ENCODE results near the gene PITPNC1. TPM values are rescaled to one million over a fixed set of nuclear protein-coding genes. Genes with fewer than 3 reads are reported as not detected.
"Not testable (repeated sequence)": the region's sequence is repeated elsewhere in the genome, so short reads cannot be mapped to it uniquely, and the experiment has no call there.

PITPNC1 gene
- total RNA-seq, 6 donors from 2014 or later = 8.5 to 23.3 (median 13.7) TPM

DNA sequence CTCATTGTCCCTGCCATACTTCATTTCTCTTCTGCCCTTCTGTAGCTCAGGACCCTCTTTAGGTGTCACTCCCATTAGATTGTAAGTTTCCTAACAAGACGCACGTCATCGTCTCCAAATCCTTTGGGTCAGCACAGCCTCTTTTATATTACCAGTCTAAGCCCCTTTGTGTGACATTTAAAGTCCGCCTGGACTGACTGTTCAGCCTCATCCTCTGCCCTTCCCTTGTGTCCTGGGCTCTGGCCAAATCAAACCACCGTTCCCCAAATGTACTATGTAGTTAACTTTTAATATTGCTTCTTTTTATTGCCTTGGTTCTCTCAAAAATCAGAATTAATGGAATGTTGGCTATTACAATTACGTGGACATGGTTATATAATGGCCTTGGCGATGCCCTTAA, 38.2 kb downstream of the PITPNC1 start:
- ATAC-seq (ENCODE audit: low FRiP score in 2 of 2) (no peak), DNase-seq (no peak)
- TF ChIP-seq, protein P1, sequence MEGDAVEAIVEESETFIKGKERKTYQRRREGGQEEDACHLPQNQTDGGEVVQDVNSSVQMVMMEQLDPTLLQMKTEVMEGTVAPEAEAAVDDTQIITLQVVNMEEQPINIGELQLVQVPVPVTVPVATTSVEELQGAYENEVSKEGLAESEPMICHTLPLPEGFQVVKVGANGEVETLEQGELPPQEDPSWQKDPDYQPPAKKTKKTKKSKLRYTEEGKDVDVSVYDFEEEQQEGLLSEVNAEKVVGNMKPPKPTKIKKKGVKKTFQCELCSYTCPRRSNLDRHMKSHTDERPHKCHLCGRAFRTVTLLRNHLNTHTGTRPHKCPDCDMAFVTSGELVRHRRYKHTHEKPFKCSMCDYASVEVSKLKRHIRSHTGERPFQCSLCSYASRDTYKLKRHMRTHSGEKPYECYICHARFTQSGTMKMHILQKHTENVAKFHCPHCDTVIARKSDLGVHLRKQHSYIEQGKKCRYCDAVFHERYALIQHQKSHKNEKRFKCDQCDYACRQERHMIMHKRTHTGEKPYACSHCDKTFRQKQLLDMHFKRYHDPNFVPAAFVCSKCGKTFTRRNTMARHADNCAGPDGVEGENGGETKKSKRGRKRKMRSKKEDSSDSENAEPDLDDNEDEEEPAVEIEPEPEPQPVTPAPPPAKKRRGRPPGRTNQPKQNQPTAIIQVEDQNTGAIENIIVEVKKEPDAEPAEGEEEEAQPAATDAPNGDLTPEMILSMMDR (IDR thresholded peaks at IDR 0.05) = no peak
- TF ChIP-seq POLR2AphosphoS5 (IDR thresholded peaks at IDR 0.05) = no peak
- TF ChIP-seq EP300 (IDR thresholded peaks at IDR 0.05) = no peak
- TF ChIP-seq POLR2A (IDR thresholded peaks at IDR 0.05) = no peak
- 95% methylated on average over 7 of the region's 7 CpGs for WGBS, 2 donors
- no peak overlapping the region for H3K27ac ChIP-seq
- no peaks in the 10 kb centered on the region for H3K9me3 ChIP-seq
- H3K27me3 ChIP-seq = no peaks in the 10 kb centered on the region
- H3K4me1 ChIP-seq = peaks cover 7 to 16% (median 9%) of the 10 kb centered on the region in 4 donors
- no peaks in the 10 kb centered on the region for H3K36me3 ChIP-seq
- H3K4me3 ChIP-seq = no peak overlapping the region

DNA sequence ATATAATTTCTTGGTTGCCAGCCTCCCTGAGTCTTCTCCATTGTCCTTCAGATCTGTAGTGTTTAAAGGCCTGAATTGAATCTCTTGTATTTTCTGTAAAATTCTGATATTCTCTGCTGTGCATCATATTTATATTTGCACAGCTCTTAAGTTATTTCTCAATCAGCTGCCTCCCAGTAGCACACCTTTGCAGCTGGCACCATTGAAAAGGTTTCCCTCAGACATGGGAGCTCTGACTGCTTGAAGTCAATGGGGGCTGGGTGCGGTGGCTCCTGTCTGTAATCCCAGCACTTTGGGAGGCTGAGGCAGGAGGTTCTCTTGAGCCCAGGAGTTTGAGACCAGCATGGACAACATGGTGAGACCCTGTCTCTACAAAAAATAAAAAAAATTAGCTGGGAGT, 40.4 kb downstream of the PITPNC1 start:
- DNase-seq = no peak
- no peaks in the 10 kb centered on the region for H3K9me3 ChIP-seq
- H3K4me3 ChIP-seq = no peak overlapping the region
- peaks cover 14 to 23% (median 20%) of the 10 kb centered on the region in 4 donors for H3K4me1 ChIP-seq
- ATAC-seq (ENCODE audit: low FRiP score in 2 of 2) = no peak
- WGBS, 2 donors = 82 to 100% methylated on average over 1 of the region's 1 CpG
- H3K27ac ChIP-seq = no peak overlapping the region
- TF ChIP-seq EP300 (IDR thresholded peaks at IDR 0.05) (no peak), POLR2A (IDR thresholded peaks at IDR 0.05) (no peak), POLR2AphosphoS5 (IDR thresholded peaks at IDR 0.05) (no peak)
- TF ChIP-seq, protein P1 (IDR thresholded peaks at IDR 0.05) = no peak
- no peaks in the 10 kb centered on the region for H3K27me3 ChIP-seq
- H3K36me3 ChIP-seq = no peaks in the 10 kb centered on the region

DNA sequence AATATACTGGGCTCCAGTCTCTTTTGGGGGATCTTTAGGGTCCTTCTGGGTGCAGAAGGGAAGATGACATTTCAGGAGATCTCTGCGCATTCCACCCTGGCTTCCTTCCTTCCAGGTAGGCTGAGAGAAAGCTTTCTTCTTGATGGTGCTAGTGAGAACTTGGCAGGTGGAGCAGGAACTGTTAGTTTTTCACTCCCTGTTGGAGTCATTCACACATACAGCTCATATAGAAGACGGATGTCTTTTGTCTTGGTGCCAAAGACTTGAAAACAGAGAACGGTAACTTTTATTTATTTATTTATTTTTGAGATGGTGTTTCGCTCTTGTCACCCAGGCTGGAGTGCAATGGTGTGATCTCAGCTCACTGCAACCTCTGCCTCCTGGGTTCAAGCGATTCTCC, 43.9 kb downstream of the PITPNC1 start:
- 72 to 79% methylated on average over 5 of the region's 5 CpGs for WGBS, 2 donors

DNA sequence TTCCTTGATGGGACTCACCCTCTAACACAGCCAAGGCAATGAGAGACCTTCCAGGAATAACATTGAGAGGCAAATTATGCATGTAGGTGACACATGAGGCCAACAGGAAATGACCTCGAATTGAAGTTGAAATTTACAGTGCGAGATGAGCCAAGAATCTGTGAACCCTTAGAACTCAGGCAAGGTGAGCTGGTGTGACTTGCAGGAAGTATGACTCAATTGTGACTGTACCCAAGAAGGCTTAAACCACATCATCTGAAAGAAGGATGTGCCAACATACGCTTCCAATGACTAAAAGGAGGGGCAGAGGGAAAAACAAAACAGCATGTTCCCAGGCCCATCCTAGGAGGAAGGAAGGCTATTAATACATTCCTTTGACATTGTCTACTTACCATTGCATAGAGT, 44.8 kb downstream of the PITPNC1 start:
- Histone ChIP-seq H3K36me3 (no peaks in the 10 kb centered on the region), H3K27me3 (no peaks in the 10 kb centered on the region), H3K27ac (peak overlapping the region; percentile 60 to 80 (median 74)), H3K4me3 (no peak overlapping the region), H3K4me1 (peaks cover 19 to 30% (median 26%) of the 10 kb centered on the region in 4 donors), H3K9me3 (no peaks in the 10 kb centered on the region)
- TF ChIP-seq, protein P1 (IDR thresholded peaks at IDR 0.05) = no peak
- TF ChIP-seq POLR2A (IDR thresholded peaks at IDR 0.05) (no peak), EP300 (IDR thresholded peaks at IDR 0.05) (peak; percentile 30 to 97 (median 87)), POLR2AphosphoS5 (IDR thresholded peaks at IDR 0.05) (peak; percentile 90 to 97)
- WGBS, 2 donors = 17 to 27% methylated on average over 3 of the region's 3 CpGs
- DNase-seq (peak in 1 of 2 donors; percentile 52), ATAC-seq (ENCODE audit: low FRiP score in 2 of 2) (peak; percentile 67 to 88)

More for the DNA sequence above, 43.9 kb downstream of the PITPNC1 start:
- Histone ChIP-seq H3K27ac (peak overlapping the region; percentile 40 to 77 (median 62)), H3K36me3 (no peaks in the 10 kb centered on the region), H3K27me3 (no peaks in the 10 kb centered on the region), H3K9me3 (no peaks in the 10 kb centered on the region), H3K4me3 (no peak overlapping the region), H3K4me1 (peaks cover 19 to 30% (median 26%) of the 10 kb centered on the region in 4 donors)
- TF ChIP-seq POLR2AphosphoS5 (IDR thresholded peaks at IDR 0.05) = no peak
- TF ChIP-seq POLR2A (IDR thresholded peaks at IDR 0.05) = no peak
- TF ChIP-seq, protein P1 (IDR thresholded peaks at IDR 0.05) = no peak
- no peak for TF ChIP-seq EP300 (IDR thresholded peaks at IDR 0.05)
- DNase-seq (no peak), ATAC-seq (ENCODE audit: low FRiP score in 2 of 2) (no peak)

DNA sequence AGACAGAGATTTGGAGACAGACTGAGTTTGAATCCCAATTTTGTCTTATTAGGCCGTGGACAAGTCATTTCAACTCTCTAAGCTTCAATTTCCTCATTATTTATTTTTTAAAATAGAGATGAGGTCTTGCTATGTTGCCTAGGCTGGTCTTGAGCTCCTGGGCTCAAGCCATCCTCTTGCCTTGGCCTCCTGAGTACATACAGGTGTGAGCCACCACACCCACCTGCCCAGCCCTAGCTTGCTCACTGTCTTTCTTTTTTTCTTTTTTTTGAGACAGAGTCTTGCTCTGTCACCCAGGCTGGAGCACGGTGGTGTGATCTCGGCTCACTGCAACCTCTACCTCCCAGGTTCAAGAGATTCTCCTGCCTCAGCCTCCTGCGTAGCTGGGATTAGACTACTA, 45.2 kb downstream of the PITPNC1 start:
- not testable (repeated sequence) for H3K36me3 ChIP-seq; ATAC-seq (ENCODE audit: low FRiP score in 2 of 2); H3K27me3 ChIP-seq; DNase-seq; H3K9me3 ChIP-seq; H3K4me3 ChIP-seq
- peaks cover 19 to 30% (median 26%) of the 10 kb centered on the region in 4 donors for H3K4me1 ChIP-seq
- H3K27ac ChIP-seq = peak overlapping the region; percentile 60 to 80 (median 74)
- WGBS, 2 donors = 88 to 90% methylated on average over 4 of the region's 4 CpGs

Data from upper lobe of left lung (tissue), 6 donors.